Ovary (tissue), 9 donors: ENCODE measurements around the gene ZKSCAN3. TPM values are rescaled to one million over a fixed set of nuclear protein-coding genes. Genes with fewer than 3 reads are reported as not detected.

Experiments used
- DNase-seq, 5 donors: peaks; one replicate each; pipeline ENCODE4 v3.0.0-alpha.2; 2019 to 2020
- H3K27ac ChIP-seq, 2 donors: fragments of 200-600 bp; one replicate each; pipeline versions ENCODE4 v1.5.1 to v1.8.0; 2019 to 2022
- H3K27me3 ChIP-seq: fragments of 200-600 bp; one replicate; pipeline ENCODE4 v1.8.0; 2022
- H3K36me3 ChIP-seq: fragments of 200-600 bp; sonication (generic); one replicate; pipeline ENCODE4 v1.5.1; 2019
- H3K4me1 ChIP-seq: one replicate; pipeline ENCODE4 v1.8.1; 2013; ENCODE audit warnings: mild to moderate bottlenecking, moderate library complexity; ENCODE audit not compliant: insufficient read depth
- H3K4me3 ChIP-seq: fragments of 200-600 bp; sonication (generic); one replicate; pipeline ENCODE4 v1.5.1; 2017
- H3K9me3 ChIP-seq, 2 donors: fragments of 200-600 bp in 1 of 2; sonication (generic) in 1 of 2; one replicate each; pipeline versions ENCODE4 v1.5.1 to v1.8.1; 2013 to 2019; ENCODE audit warnings: mild to moderate bottlenecking in 1 of 2, moderate library complexity in 1 of 2
- EP300 ChIP-seq: sonication (generic); formaldehyde crosslinking; IDR thresholded peaks from one replicate; pipeline ENCODE4 v1.6.1; 2017; ENCODE audit warnings: antibody characterized with exemption
- POLR2A ChIP-seq: fragments of 450-650 bp; IDR thresholded peaks from one replicate; pipeline ENCODE4 v1.6.1; 2017; ENCODE audit warnings: antibody characterized with exemption, mild to moderate bottlenecking, moderate library complexity
- WGBS, 3 donors: extraction: QIAGEN DNeasy Blood & Tissue Kit in 1 of 3; methylation state at CpG; one replicate each; pipeline versions ENCODE4 v1.1.5 to v1.1.7; 2013 to 2017; 5-methylcytosine and 5-hydroxymethylcytosine counted together
- intact Hi-C, 4 donors: fragments of 100-400 bp; cut with DNase I; formaldehyde crosslinking; loops; one replicate each; pipeline versions ENCODE4 v1.11.0 to v1.15.1; 2022 to 2023
- polyA plus RNA-seq, 2 donors: library from polyadenylated mRNA; stranded (reverse); fragments of 200-250 nt in 1 of 2; fragments of 350-450 nt in 1 of 2; fragmentation: Illumina TruSeq in 1 of 2; extraction: RNeasy Lipid Tissue Mini Kit (QIAGEN cat#74804) in 1 of 2; gene quantifications; one replicate each; pipeline ENCODE4 v1.2.3, GENCODE V29; 2013 to 2014
- total RNA-seq, 7 donors: library from RNA; depleted of rRNA in 2 of 7; stranded (reverse); fragments of >200 nt in 2 of 7; fragmentation: NEBNext Ultra II Directional in 3 of 7; extraction: Animal tissue kit (Norgen Biotek cat#: 25700) in 3 of 7; gene quantifications; one replicate each; pipeline versions ENCODE4 v1.1.0 to v1.2.4, GENCODE V29; 2016 to 2023
- TF ChIP-seq, protein P1 (sequence below), 3 donors: fragments of 450-650 bp in 2 of 3; fragments of 200-600 bp in 1 of 3; IDR thresholded peaks; one replicate each; pipeline versions ENCODE4 v1.5.1 to v1.8.0; 2016 to 2022; ENCODE audit warnings: antibody characterized with exemption in 3 of 3, mild to moderate bottlenecking in 1 of 3
- donor health status: DM: no; HTN: no; CAD: no; lungs with moderate emphysema.
- donor health status: DM: no; HTN: no; CAD: no.
- donor health status: Bipolar disorder and iron deficiency.
- donor health status: DM: yes; HTN: yes; CAD: no.
- donor health status: DM: no; HTN: no; CAD: no.
- donor health status: DM: yes; HTN: yes; CAD: no.

ZKSCAN3 gene
- total and polyA plus RNA-seq, 9 donors = 2.0 to 8.2 (median 6.1) TPM

DNA sequence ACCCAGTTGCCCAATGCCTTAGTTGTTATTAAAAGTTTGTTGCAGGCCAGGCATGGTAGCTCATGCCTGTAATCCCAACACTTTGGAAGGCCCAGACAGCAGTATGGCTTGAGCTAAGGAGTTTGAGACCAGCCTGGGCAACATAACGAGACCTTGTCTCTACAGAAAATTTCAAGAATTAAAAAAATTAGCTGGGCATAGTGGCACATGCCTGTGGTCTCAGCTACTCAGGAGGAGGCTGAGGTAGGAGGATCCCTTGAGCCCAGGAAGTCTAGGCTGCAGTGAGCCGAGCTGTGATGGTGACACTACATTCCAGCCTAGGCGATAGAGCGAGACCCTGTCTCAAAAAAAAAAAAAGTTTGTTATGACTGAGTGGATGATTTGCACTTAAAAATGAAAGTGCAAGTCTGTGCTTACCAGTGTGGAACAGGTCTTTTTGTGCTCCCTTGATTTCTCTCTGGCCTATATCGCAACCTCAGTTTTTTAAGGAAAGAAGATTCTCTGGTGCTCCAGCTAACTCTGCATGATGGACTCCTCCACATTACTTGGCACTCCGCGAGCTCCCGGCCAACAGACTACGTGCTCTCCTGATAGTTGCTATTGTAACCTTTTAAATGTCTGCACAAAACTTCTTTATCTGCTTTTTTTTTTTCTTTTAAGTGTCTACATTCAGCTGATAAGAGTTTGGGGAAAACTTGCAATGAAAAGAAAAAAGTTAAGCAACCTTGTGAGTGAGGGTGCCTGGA lies 22.1 kb downstream of the ZKSCAN3 start:
- H3K27ac ChIP-seq = no peak overlapping the region

DNA sequence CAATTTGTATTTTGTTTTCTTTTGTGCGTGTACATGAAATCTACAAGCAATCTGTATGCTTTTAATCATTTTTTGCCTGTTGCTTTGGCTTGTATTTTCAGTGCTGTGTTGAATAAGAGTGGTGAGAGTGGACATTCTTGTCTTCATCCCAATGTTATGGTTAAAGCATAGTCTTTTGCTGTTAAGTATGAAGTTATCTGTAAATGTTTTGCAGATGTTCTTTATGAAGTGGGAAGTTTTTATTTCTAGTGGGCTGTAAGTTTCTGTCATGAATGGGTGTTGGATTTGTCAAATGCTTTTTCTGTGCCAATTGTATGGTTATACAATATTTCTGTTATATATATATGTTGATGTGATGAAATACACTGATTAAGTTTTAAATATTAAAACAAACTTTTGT lies 24.2 kb downstream of the ZKSCAN3 start:
- Histone ChIP-seq H3K4me1 (no peaks in the 10 kb centered on the region), H3K36me3 (no peaks in the 10 kb centered on the region), H3K4me3 (no peak overlapping the region), H3K27ac (no peak overlapping the region), H3K9me3 (no peaks in the 10 kb centered on the region), H3K27me3 (no peaks in the 10 kb centered on the region)
- DNase-seq = no peak
- TF ChIP-seq EP300 = no peak
- TF ChIP-seq, protein P1, sequence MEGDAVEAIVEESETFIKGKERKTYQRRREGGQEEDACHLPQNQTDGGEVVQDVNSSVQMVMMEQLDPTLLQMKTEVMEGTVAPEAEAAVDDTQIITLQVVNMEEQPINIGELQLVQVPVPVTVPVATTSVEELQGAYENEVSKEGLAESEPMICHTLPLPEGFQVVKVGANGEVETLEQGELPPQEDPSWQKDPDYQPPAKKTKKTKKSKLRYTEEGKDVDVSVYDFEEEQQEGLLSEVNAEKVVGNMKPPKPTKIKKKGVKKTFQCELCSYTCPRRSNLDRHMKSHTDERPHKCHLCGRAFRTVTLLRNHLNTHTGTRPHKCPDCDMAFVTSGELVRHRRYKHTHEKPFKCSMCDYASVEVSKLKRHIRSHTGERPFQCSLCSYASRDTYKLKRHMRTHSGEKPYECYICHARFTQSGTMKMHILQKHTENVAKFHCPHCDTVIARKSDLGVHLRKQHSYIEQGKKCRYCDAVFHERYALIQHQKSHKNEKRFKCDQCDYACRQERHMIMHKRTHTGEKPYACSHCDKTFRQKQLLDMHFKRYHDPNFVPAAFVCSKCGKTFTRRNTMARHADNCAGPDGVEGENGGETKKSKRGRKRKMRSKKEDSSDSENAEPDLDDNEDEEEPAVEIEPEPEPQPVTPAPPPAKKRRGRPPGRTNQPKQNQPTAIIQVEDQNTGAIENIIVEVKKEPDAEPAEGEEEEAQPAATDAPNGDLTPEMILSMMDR (IDR thresholded peaks at IDR 0.05) = no peak
- TF ChIP-seq POLR2A = no peak
- WGBS, 3 donors = 78 to 90% (median 79%) methylated on average over 1 of the region's 1 CpG
- intact Hi-C loops = no loop called here

More for the DNA sequence above, 22.1 kb downstream of the ZKSCAN3 start:
- no peak for DNase-seq
- intact Hi-C loops = no loop called here
- TF ChIP-seq EP300 = no peak
- TF ChIP-seq POLR2A = no peak
- TF ChIP-seq, protein P1 (IDR thresholded peaks at IDR 0.05) = no peak
- no peaks in the 10 kb centered on the region for H3K4me1 ChIP-seq
- no peaks in the 10 kb centered on the region for H3K27me3 ChIP-seq
- no peaks in the 10 kb centered on the region for H3K36me3 ChIP-seq
- 23 to 55% (median 39%) methylated on average over 9 of the region's 9 CpGs for WGBS, 3 donors
- no peak overlapping the region for H3K4me3 ChIP-seq
- no peaks in the 10 kb centered on the region for H3K9me3 ChIP-seq

DNA sequence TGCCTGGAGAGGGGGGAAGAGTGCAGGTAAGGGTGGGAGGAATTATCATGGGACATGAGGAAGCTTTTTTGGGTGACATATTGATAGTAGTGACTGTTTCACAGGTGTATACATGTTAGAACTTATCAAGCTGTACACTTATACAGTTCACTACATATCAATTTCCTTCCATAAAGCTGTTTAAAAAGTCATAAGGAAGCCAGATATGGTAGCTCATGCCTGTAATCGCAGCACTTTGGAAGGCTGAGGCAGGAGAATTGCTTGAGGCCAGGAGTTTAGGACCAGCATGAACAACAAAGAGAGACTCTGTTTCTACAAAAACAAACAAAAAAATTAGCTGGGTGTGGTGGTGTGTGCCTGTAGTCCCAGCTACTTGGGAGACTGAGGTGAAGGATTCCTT lies 28.1 kb downstream of the ZKSCAN3 start:
- no peak for DNase-seq
- WGBS, 3 donors = 97 to 100% (median 100%) methylated on average over 1 of the region's 1 CpG
- Histone ChIP-seq H3K4me1 (no peaks in the 10 kb centered on the region), H3K4me3 (no peak overlapping the region), H3K9me3 (no peaks in the 10 kb centered on the region), H3K36me3 (no peaks in the 10 kb centered on the region), H3K27me3 (no peaks in the 10 kb centered on the region), H3K27ac (no peak overlapping the region)
- no peak for TF ChIP-seq EP300
- TF ChIP-seq, protein P1 (IDR thresholded peaks at IDR 0.05) = no peak
- TF ChIP-seq POLR2A = no peak
- intact Hi-C loops = no loop called here

DNA sequence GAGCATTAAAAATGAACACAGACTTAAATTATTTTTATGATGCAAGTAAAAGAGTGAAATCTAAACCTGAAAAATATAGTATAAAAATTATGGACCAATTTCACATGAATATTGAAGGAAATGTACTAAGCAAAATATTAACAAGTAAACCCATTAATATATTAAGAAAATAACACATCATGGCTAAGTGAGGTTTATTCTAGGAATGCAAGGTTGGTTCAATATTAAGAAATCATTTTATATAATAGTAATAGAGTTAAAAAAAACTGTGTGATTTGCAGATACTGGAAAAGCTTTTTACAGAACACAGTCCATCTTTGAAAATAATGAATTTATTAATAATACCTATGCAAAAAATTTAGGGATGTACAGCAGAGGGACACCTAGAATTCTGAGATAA lies 28.9 kb downstream of the ZKSCAN3 start:
- intact Hi-C loops = no loop called here

More for the DNA sequence above, 28.9 kb downstream of the ZKSCAN3 start:
- Histone ChIP-seq H3K36me3 (no peaks in the 10 kb centered on the region), H3K27ac (no peak overlapping the region), H3K4me1 (no peaks in the 10 kb centered on the region), H3K9me3 (no peaks in the 10 kb centered on the region), H3K4me3 (no peak overlapping the region), H3K27me3 (no peaks in the 10 kb centered on the region)
- DNase-seq = no peak
- TF ChIP-seq EP300 (no peak), POLR2A (no peak)
- TF ChIP-seq, protein P1 (IDR thresholded peaks at IDR 0.05) = no peak
